Inflammatory macrophage (primary cell): Measurements from ENCODE around the gene TMEM184B.
A peak's percentile ranks its signal among the peaks of the same experiment; 100 is the strongest.
"Not testable (repeated sequence)": the region's sequence is repeated elsewhere in the genome, so short reads cannot be mapped to it uniquely, and the experiment has no call there.

Experiments used
- DNase-seq, 2 donors: peaks; one replicate each; pipeline ENCODE4 v3.0.0-alpha.2; 2020 to 2022

TMEM184B gene

GRCh38 chr22:38177926-38178604 is 94.7 kb downstream of the TMEM184B start:
- no peak for DNase-seq

- not testable (repeated sequence) for DNase-seq
These were observed 95.3 kb downstream of the TMEM184B start for GRCh38 chr22:38177571-38177925.

- peak in 1 of 2 donors; percentile 15 for DNase-seq
These were observed 95.8 kb downstream of the TMEM184B start for GRCh38 chr22:38177044-38177443.

- peak; percentile 70 to 93 for DNase-seq
These were observed 96.6 kb downstream of the TMEM184B start for GRCh38 chr22:38176170-38176741.

GRCh38 chr22:38175206-38176118 is 97.3 kb downstream of the TMEM184B start:
- DNase-seq = no peak

GRCh38 chr22:38174626-38175025 is 98.2 kb downstream of the TMEM184B start:
- no peak for DNase-seq

- DNase-seq = no peak
These were observed 99.2 kb downstream of the TMEM184B start for GRCh38 chr22:38173641-38173906.

GRCh38 chr22:38172832-38173640 is 99.8 kb downstream of the TMEM184B start:
- peak in 1 of 2 donors; percentile 22 for DNase-seq

- no peak for DNase-seq
These were observed 100.6 kb downstream of the TMEM184B start for GRCh38 chr22:38171927-38172831.

GRCh38 chr22:38170469-38170868 is 102.3 kb downstream of the TMEM184B start:
- no peak for DNase-seq
